ENCODE measurements around the gene PTPRK. TPM values are rescaled to one million over a fixed set of nuclear protein-coding genes. Genes with fewer than 3 reads are reported as not detected.

PTPRK gene
- total RNA-seq, 4 donors from 2014 or later: 26.7 to 47.5 (median 41.4) TPM

DNA sequence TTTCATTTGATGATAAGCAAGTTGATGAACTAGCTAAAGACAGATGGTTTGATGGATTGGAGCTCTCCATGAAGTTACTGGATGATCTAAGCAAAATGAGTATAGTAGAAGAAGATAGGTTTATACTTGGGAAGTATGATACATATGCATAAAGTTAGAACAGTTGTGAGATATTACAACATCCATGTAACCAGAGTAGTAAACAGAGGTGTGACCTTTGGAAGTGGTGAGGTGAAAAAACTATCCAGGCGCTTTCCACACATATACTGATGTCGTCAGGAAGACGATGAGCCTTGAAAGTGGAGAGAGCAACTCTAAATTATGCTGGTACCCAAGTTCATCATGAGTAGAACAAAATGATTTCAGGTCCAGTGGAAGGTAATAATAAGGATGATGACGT lies 271.0 kb downstream of the PTPRK start:
- WGBS, 2 donors: 90 to 91% methylated on average over 4 of the region's 4 CpGs
- DNase-seq (ENCODE audit: low spot score in 2 of 2): no peak
- intact Hi-C loops (cut with DNase I; ENCODE audit: low total_unique reads): no loop called here
- TF ChIP-seq, protein P1, sequence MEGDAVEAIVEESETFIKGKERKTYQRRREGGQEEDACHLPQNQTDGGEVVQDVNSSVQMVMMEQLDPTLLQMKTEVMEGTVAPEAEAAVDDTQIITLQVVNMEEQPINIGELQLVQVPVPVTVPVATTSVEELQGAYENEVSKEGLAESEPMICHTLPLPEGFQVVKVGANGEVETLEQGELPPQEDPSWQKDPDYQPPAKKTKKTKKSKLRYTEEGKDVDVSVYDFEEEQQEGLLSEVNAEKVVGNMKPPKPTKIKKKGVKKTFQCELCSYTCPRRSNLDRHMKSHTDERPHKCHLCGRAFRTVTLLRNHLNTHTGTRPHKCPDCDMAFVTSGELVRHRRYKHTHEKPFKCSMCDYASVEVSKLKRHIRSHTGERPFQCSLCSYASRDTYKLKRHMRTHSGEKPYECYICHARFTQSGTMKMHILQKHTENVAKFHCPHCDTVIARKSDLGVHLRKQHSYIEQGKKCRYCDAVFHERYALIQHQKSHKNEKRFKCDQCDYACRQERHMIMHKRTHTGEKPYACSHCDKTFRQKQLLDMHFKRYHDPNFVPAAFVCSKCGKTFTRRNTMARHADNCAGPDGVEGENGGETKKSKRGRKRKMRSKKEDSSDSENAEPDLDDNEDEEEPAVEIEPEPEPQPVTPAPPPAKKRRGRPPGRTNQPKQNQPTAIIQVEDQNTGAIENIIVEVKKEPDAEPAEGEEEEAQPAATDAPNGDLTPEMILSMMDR (IDR thresholded peaks at IDR 0.05): no peak
- TF ChIP-seq POLR2A (IDR thresholded peaks at IDR 0.05): no peak
- H3K4me3 ChIP-seq (ENCODE audit: low read depth, poor library complexity, severe bottlenecking): no peak overlapping the region

DNA sequence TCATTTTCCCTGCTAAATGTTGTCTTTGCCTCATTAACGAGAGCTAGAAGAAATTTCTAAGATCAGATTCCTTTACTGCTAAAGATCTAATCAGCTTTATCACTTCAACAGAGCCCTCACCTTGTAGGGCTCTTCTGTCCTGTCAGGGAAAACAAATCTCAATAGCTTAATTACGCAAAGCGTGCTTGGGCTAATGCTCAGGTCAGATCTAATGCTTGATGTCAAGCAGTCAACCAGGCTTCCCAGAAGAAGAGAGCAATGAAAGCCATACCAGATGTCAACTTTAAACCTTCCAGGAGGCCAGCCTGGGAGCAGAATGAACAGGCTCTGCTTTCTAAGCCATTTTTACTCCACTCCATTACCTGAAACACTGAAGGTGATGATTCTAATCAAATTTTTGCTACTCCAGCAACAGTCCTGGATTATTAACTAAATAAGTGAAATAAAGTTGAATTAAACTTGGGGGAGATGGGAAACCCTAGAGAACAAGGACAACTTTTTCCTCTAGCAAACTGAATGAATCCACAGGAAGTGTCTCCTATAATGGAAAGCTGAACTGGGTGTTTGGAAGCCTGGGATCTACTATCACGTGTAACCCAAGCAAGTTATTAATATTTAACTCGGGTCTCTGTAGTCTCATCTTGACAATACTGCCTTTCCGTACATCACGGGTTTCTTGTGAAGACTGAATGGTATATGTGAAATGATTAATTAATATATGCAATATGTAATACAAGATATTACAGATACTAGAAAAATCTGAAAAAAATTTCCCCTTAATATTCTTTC lies 273.7 kb downstream of the PTPRK start:
- intact Hi-C loops (cut with DNase I; ENCODE audit: low total_unique reads): no loop called here
- DNase-seq (ENCODE audit: low spot score in 2 of 2): no peak
- TF ChIP-seq, protein P1 (IDR thresholded peaks at IDR 0.05): no peak
- no peak overlapping the region for H3K4me3 ChIP-seq (ENCODE audit: low read depth, poor library complexity, severe bottlenecking)
- 91 to 95% methylated on average over 7 of the region's 7 CpGs for WGBS, 2 donors

DNA sequence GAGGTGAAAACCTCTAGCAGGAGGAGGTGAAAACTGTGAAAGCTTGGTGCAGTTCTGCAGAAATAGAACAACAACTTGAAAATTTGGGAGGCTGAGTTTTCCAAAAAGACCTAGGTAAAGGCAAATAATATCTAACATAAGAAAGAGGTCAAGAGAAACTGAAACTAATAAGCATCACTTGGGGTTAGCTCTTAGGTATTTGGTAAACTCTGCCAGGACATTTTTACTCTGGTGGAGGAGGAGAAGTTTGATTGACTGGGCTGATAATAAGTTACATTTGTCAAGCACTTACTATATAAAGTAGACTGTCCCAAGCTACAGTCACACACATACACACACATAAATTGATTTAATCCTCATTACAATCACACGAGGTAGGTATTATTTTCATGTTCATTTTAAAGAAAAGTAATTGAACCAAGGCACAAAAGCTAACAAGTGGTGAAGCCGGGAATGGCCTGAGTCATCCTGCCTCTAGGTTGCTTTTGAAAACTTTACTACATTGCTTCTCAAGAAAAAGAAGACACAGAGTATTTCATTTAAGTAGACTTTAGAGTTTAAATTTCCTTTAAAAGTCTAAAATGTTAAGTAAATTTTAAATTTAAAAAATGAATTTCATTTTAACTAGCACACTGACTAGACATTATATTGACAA lies 275.5 kb downstream of the PTPRK start:
- WGBS, 2 donors: 84 to 86% methylated on average over 2 of the region's 2 CpGs
- no peak overlapping the region for H3K4me3 ChIP-seq (ENCODE audit: low read depth, poor library complexity, severe bottlenecking)
- intact Hi-C loops (cut with DNase I; ENCODE audit: low total_unique reads): no loop called here
- TF ChIP-seq, protein P1 (IDR thresholded peaks at IDR 0.05): no peak
- TF ChIP-seq POLR2A (IDR thresholded peaks at IDR 0.05): no peak
- DNase-seq (ENCODE audit: low spot score in 2 of 2): no peak

DNA sequence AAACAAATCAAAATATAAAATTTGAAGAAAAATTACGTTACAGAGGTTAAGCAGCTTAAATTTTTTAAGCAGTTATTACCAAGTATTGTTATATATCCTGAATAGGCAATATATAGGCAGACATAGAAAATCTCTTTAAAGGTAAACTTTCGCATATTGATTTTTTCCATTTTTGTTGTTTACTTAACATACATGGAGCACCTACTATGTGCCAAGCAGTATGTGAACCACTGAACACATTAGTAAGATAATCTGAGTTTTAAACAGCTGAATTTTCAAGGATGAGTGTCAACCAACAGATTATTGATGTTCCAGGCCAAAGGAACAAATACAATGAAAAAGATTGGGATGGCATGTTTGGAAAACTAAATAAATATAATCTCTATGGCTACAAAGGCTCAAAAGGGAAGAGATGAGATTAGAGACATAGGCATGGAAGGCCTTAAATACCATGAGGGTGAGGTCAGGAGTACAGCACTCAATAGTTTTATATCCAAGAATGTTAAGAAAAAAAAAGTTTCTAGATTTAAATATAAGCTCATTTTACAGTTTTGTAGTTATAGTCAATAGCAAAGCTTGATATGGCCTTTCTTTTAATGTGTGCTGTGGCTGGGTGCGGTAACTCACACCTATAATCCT lies 277.5 kb downstream of the PTPRK start:
- intact Hi-C loops (cut with DNase I; ENCODE audit: low total_unique reads): no loop called here
- TF ChIP-seq, protein P1 (IDR thresholded peaks at IDR 0.05): no peak
- TF ChIP-seq POLR2A (IDR thresholded peaks at IDR 0.05): no peak
- WGBS, 2 donors: 95 to 96% methylated on average over 3 of the region's 3 CpGs
- DNase-seq (ENCODE audit: low spot score in 2 of 2): no peak
- H3K4me3 ChIP-seq (ENCODE audit: low read depth, poor library complexity, severe bottlenecking): no peak overlapping the region

DNA sequence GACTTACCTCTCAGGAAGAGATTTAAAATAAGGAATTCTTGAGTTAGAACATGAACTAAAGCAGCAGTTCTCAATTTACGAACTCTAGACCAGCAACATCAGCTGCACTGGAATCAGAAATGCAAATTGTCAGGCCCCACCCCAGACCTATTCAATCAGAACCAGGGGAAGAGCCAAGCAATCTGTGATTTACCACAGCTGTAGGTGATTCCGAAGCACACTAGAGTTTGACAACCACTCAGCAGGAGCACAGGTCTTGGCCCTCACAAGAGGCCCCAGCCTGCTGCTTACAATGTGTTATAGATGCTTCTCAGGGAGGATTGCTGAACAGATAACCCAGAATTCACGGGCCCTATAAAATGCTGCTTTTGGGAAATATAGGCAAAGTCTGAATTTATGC lies 279.2 kb downstream of the PTPRK start:
- no peak overlapping the region for H3K4me3 ChIP-seq (ENCODE audit: low read depth, poor library complexity, severe bottlenecking)
- 89 to 91% methylated on average over 3 of the region's 3 CpGs for WGBS, 2 donors
- no peak for DNase-seq (ENCODE audit: low spot score in 2 of 2)
- intact Hi-C loops (cut with DNase I; ENCODE audit: low total_unique reads): no loop called here
- TF ChIP-seq, protein P1 (IDR thresholded peaks at IDR 0.05): no peak
- TF ChIP-seq POLR2A (IDR thresholded peaks at IDR 0.05): no peak

All from lower leg skin (tissue), 4 donors.